ENCODE results near the gene R3HDML. TPM values are rescaled to one million over a fixed set of nuclear protein-coding genes. Genes with fewer than 3 reads are reported as not detected.

The R3HDML gene
- polyA plus RNA-seq, 3 donors: not detected

DNA sequence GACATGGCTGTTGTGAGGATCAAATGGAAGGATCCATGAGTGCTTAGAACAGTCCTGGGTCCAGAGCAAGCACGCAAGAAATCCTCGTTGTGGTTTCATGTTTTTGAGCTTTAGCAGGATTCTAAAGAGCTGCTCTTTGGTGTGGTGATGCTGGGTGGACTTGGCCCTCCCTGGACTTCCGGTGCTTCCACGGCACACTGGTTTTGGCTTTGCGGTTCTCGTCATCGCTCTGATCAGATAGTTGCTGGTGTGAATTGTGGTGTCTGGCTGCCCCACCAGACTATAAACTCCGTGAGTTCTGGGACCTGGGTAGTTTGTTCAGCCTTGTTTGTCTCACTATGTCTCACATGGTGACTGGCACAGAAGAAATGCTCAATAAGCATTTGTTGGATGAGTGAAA is 21.9 kb downstream of the R3HDML start:
- DNase-seq: no peak
- no peaks in the 10 kb centered on the region for H3K4me1 Mint-ChIP-seq

DNA sequence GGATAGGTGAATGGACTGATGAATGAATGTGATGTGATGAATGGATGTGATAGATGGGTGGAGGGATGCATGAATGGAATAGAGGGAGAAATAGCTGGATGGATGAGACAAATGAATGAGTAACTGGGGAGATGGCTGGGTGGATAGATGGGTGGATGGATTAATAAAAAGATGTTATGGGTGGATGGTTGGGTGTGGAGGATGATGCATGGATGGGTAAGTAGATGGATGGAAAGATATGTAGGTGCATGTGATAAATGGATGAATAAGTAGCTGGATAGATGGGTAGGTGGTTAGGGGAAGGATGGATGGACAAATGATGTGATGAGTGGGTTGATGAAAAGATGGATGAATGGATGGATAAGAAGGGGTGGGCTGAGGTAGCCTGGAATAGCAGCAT is 23.4 kb downstream of the R3HDML start:
- H3K36me3 Mint-ChIP-seq: no peaks in the 10 kb centered on the region
- Histone ChIP-seq H3K4me2 (replicated peaks; ENCODE audit: extremely low read depth, low read length, poor library complexity, severe bottlenecking) (no peak overlapping the region), H4K20me1 (ENCODE audit: insufficient read depth, low read length) (no peaks in the 10 kb centered on the region), H3K27ac (ENCODE audit: low read depth in 1 of 2, low read length in 2 of 2) (no peak overlapping the region), H2AFZ (ENCODE audit: insufficient read depth, low read depth, low read length, poor library complexity, severe bottlenecking) (no peak overlapping the region), H3K9ac (ENCODE audit: insufficient read depth, low read length, poor library complexity, severe bottlenecking) (no peak overlapping the region), H3K36me3 (replicated peaks in 1 of 2; ENCODE audit: control insufficient read depth in 1 of 2, insufficient read depth in 2 of 2, low read length in 2 of 2) (no peaks in the 10 kb centered on the region), H3K4me3 (replicated peaks in 1 of 3; ENCODE audit: low read depth in 2 of 3, low read length in 3 of 3) (no peak overlapping the region), H3K9me3 (replicated peaks in 1 of 2; ENCODE audit: control insufficient read depth in 1 of 2, insufficient read depth in 1 of 2, low read length in 2 of 2) (no peaks in the 10 kb centered on the region), H3K79me2 (ENCODE audit: insufficient read depth, low read length) (no peaks in the 10 kb centered on the region), H3K4me1 (ENCODE audit: control insufficient read depth in 1 of 2, insufficient read depth in 2 of 2, low read length in 2 of 2) (no peaks in the 10 kb centered on the region), H3K27me3 (ENCODE audit: control insufficient read depth in 2 of 2, insufficient read depth in 2 of 2, low read length in 2 of 2) (no peaks in the 10 kb centered on the region)
- no peak for DNase-seq
- no peak overlapping the region for H3K27ac Mint-ChIP-seq
- H3K9me3 Mint-ChIP-seq: no peaks in the 10 kb centered on the region
- intact Hi-C loops (cut with micrococcal nuclease): no loop called here
- no peak overlapping the region for H3K4me3 Mint-ChIP-seq
- no peaks in the 10 kb centered on the region for H3K4me1 Mint-ChIP-seq
- peaks cover 10 to 16% (median 11%) of the 10 kb centered on the region in 3 donors for H3K27me3 Mint-ChIP-seq (ENCODE audit: low read depth in 3 of 3)
- TF ChIP-seq CTCF (IDR thresholded peaks at IDR 0.05): no peak

More for the DNA sequence above, 21.9 kb downstream of the R3HDML start:
- Histone ChIP-seq H3K9me3 (replicated peaks in 1 of 2; ENCODE audit: control insufficient read depth in 1 of 2, insufficient read depth in 1 of 2, low read length in 2 of 2) (no peaks in the 10 kb centered on the region), H3K27me3 (ENCODE audit: control insufficient read depth in 2 of 2, insufficient read depth in 2 of 2, low read length in 2 of 2) (no peaks in the 10 kb centered on the region), H3K36me3 (replicated peaks in 1 of 2; ENCODE audit: control insufficient read depth in 1 of 2, insufficient read depth in 2 of 2, low read length in 2 of 2) (no peaks in the 10 kb centered on the region), H3K4me2 (replicated peaks; ENCODE audit: extremely low read depth, low read length, poor library complexity, severe bottlenecking) (no peak overlapping the region), H2AFZ (ENCODE audit: insufficient read depth, low read depth, low read length, poor library complexity, severe bottlenecking) (no peak overlapping the region), H4K20me1 (ENCODE audit: insufficient read depth, low read length) (no peaks in the 10 kb centered on the region), H3K4me3 (replicated peaks in 1 of 3; ENCODE audit: low read depth in 2 of 3, low read length in 3 of 3) (no peak overlapping the region), H3K9ac (ENCODE audit: insufficient read depth, low read length, poor library complexity, severe bottlenecking) (no peak overlapping the region), H3K4me1 (ENCODE audit: control insufficient read depth in 1 of 2, insufficient read depth in 2 of 2, low read length in 2 of 2) (no peaks in the 10 kb centered on the region), H3K79me2 (ENCODE audit: insufficient read depth, low read length) (no peaks in the 10 kb centered on the region), H3K27ac (ENCODE audit: low read depth in 1 of 2, low read length in 2 of 2) (no peak overlapping the region)
- Mint-ChIP-seq H3K4me3 (no peak overlapping the region), H3K9me3 (no peaks in the 10 kb centered on the region), H3K36me3 (no peaks in the 10 kb centered on the region), H3K27me3 (ENCODE audit: low read depth in 3 of 3) (peaks cover 11 to 16% (median 12%) of the 10 kb centered on the region in 3 donors), H3K27ac (no peak overlapping the region)
- intact Hi-C loops (cut with micrococcal nuclease): no loop called here
- 89% methylated on average over 6 of the region's 8 CpGs for WGBS (ENCODE audit: insufficient coverage)
- TF ChIP-seq CTCF (IDR thresholded peaks at IDR 0.05): no peak
